Measurements from ENCODE around the gene GIPC2. TPM values are rescaled to one million over a fixed set of nuclear protein-coding genes. Genes with fewer than 3 reads are reported as not detected.
"Not testable (repeated sequence)": the region's sequence is repeated elsewhere in the genome, so short reads cannot be mapped to it uniquely, and the experiment has no call there.

Gene GIPC2
- total and polyA plus RNA-seq, 10 of the 15 experiments (the other 5 are each of a cell fraction or from before 2014, with no cell fraction given): 0.03 to 0.23 (median 0.06) TPM; not detected in 2

GRCh38 chr1:77996734-77997133 lies 49.0 kb upstream of the GIPC2 start:
- FAIRE-seq: no peak
- Histone ChIP-seq H3K4me2 (ENCODE audit: control insufficient read depth, insufficient read depth) (no peak overlapping the region), H3K9ac (ENCODE audit: control insufficient read depth, insufficient read depth, low read length) (no peak overlapping the region), H3K4me3 (no peak overlapping the region), H3K27me3 (replicated peaks in 1 of 2; ENCODE audit: control insufficient read depth in 2 of 2, insufficient read depth in 2 of 2, low read length in 1 of 2) (no peaks in the 10 kb centered on the region), H3K4me1 (ENCODE audit: control insufficient read depth, insufficient read depth, low read length) (no peaks in the 10 kb centered on the region), H4K20me1 (ENCODE audit: control insufficient read depth, insufficient read depth) (no peaks in the 10 kb centered on the region), H3K9me3 (replicated peaks; ENCODE audit: control insufficient read depth, insufficient read depth, low read length) (no peaks in the 10 kb centered on the region), H3K79me2 (ENCODE audit: control insufficient read depth, insufficient read depth, low read length) (no peaks in the 10 kb centered on the region), H3K36me3 (ENCODE audit: control insufficient read depth in 2 of 2, insufficient read depth in 2 of 2, low read length in 1 of 2) (no peaks in the 10 kb centered on the region), H2AFZ (ENCODE audit: control insufficient read depth, low read depth, low read length) (no peak overlapping the region), H3K27ac (ENCODE audit: control insufficient read depth, insufficient read depth) (no peak overlapping the region)
- in situ Hi-C loops (cut with MboI) (no loop called here), intact Hi-C loops (cut with micrococcal nuclease; ENCODE audit: unreplicated experiment) (no loop called here)
- ChIA-PET SMC1A (ENCODE audit: uncharacterized antibody, unreplicated experiment) (interaction anchor here (1.4 kb wide), 1 partner anchor 9 kb away, joined by 3 read pairs; no protein-coding TSS in a partner anchor), POLR2A (interaction anchor here (1.5 to 15.3 kb wide), 2 partner anchors 10 to 19 kb away, joined by 3 to 312 read pairs; partner anchors contain the start of gene FUBP1), RAD21 (ENCODE audit: unreplicated experiment) (no interaction called here), CTCF (no interaction called here)
- no peak for DNase-seq (ENCODE audit: low read depth, low spot score)
- TF ChIP-seq BMI1 (IDR thresholded peaks at IDR 0.05; ENCODE audit: borderline replicate concordance) (no peak), EP300 (IDR thresholded peaks at IDR 0.05; ENCODE audit: borderline replicate concordance in 1 of 2, control insufficient read depth in 1 of 2, low read depth in 2 of 2, low read length in 2 of 2) (no peak), KAT2A (conservative IDR thresholded peaks at IDR 0.05; ENCODE audit: control insufficient read depth, low read depth, low read length) (no peak), SRF (IDR thresholded peaks at IDR 0.05; ENCODE audit: low read depth in 2 of 2, low read length in 2 of 2) (no peak), STAT3 (IDR thresholded peaks at IDR 0.05; ENCODE audit: low read depth, low read length) (no peak), POU2F2 (IDR thresholded peaks at IDR 0.05; ENCODE audit: borderline replicate concordance, low read depth, low read length) (no peak), TCF12 (IDR thresholded peaks at IDR 0.05; ENCODE audit: low read depth, low read length) (no peak), CHD4 (IDR thresholded peaks at IDR 0.05) (no peak), ZNF384 (IDR thresholded peaks at IDR 0.05; ENCODE audit: borderline replicate concordance, low read depth, low read length) (no peak), ATF7 (IDR thresholded peaks at IDR 0.05; ENCODE audit: low read depth) (no peak), BRCA1 (IDR thresholded peaks at IDR 0.05; ENCODE audit: low read depth, low read length) (no peak), LARP7 (IDR thresholded peaks at IDR 0.05) (no peak), RBBP5 (conservative IDR thresholded peaks at IDR 0.05) (no peak)
- TF ChIP-seq, protein P1, sequence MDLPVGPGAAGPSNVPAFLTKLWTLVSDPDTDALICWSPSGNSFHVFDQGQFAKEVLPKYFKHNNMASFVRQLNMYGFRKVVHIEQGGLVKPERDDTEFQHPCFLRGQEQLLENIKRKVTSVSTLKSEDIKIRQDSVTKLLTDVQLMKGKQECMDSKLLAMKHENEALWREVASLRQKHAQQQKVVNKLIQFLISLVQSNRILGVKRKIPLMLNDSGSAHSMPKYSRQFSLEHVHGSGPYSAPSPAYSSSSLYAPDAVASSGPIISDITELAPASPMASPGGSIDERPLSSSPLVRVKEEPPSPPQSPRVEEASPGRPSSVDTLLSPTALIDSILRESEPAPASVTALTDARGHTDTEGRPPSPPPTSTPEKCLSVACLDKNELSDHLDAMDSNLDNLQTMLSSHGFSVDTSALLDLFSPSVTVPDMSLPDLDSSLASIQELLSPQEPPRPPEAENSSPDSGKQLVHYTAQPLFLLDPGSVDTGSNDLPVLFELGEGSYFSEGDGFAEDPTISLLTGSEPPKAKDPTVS (IDR thresholded peaks at IDR 0.05; ENCODE audit: low read depth, low read length): no peak
- TF ChIP-seq, protein P2, sequence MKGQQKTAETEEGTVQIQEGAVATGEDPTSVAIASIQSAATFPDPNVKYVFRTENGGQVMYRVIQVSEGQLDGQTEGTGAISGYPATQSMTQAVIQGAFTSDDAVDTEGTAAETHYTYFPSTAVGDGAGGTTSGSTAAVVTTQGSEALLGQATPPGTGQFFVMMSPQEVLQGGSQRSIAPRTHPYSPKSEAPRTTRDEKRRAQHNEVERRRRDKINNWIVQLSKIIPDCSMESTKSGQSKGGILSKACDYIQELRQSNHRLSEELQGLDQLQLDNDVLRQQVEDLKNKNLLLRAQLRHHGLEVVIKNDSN (IDR thresholded peaks at IDR 0.05; ENCODE audit: borderline replicate concordance, extremely low read length, insufficient read depth, low read depth, low read length): no peak
- WGBS (ENCODE audit: insufficient coverage, insufficient replicate concordance, low lambda C conversion rate, missing lambda C conversion rate): 89% methylated on average over 5 of the region's 5 CpGs
- no peak for ATAC-seq
- BruUV-seq (replicated peaks): no TSS peak

- FAIRE-seq; in situ Hi-C loops (cut with MboI); H3K4me1 ChIP-seq (ENCODE audit: control insufficient read depth, insufficient read depth, low read length); H3K27me3 ChIP-seq (replicated peaks in 1 of 2; ENCODE audit: control insufficient read depth in 2 of 2, insufficient read depth in 2 of 2, low read length in 1 of 2); DNase-seq (ENCODE audit: low read depth, low spot score); H3K4me3 ChIP-seq; H3K79me2 ChIP-seq (ENCODE audit: control insufficient read depth, insufficient read depth, low read length); H2AFZ ChIP-seq (ENCODE audit: control insufficient read depth, low read depth, low read length); H3K36me3 ChIP-seq (ENCODE audit: control insufficient read depth in 2 of 2, insufficient read depth in 2 of 2, low read length in 1 of 2); H3K27ac ChIP-seq (ENCODE audit: control insufficient read depth, insufficient read depth); H4K20me1 ChIP-seq (ENCODE audit: control insufficient read depth, insufficient read depth); H3K9ac ChIP-seq (ENCODE audit: control insufficient read depth, insufficient read depth, low read length); ATAC-seq; H3K4me2 ChIP-seq (ENCODE audit: control insufficient read depth, insufficient read depth); H3K9me3 ChIP-seq (replicated peaks; ENCODE audit: control insufficient read depth, insufficient read depth, low read length); BruUV-seq (replicated peaks): not testable (repeated sequence)
- POLR2A ChIA-PET: interaction anchor here (2.4 to 15.3 kb wide), 2 partner anchors 10 to 23 kb away, joined by 8 to 312 read pairs; partner anchors contain the start of gene FUBP1
- RAD21 ChIA-PET (ENCODE audit: unreplicated experiment): interaction anchor here (0.6 to 9.9 kb wide), 2 partner anchors 23 to 40 kb away, joined by 3 to 158 read pairs; partner anchors contain the start of gene FUBP1
- intact Hi-C loops (cut with micrococcal nuclease; ENCODE audit: unreplicated experiment): loop anchor here (10.0 kb wide), 1 partner anchor 316 kb away; the partner anchor contains the start of gene ZZZ3
- CTCF ChIA-PET: interaction anchor here (0.7 to 2.5 kb wide), 5 partner anchors 10 to 263 kb away, joined by 3 to 8 read pairs (median 4); partner anchors contain the start of gene FUBP1
- SMC1A ChIA-PET (ENCODE audit: uncharacterized antibody, unreplicated experiment): interaction anchor here (1.0 to 3.4 kb wide), 4 partner anchors 14 to 22 kb away, joined by 3 to 17 read pairs (median 4); partner anchors contain the start of gene FUBP1
- WGBS (ENCODE audit: insufficient coverage, insufficient replicate concordance, low lambda C conversion rate, missing lambda C conversion rate): 94% methylated on average over 11 of the region's 11 CpGs
Observed at GRCh38 chr1:78000536-78000935, 45.2 kb upstream of the GIPC2 start.

All from GM12878 (cell line).